ENCODE data around the gene SYF2.

The SYF2 gene

GRCh38 chr1:25220666-25221065, 11.6 kb downstream of the SYF2 start:
- TF ChIP-seq ARNTL (CRISPR knock-in tag; IDR thresholded peaks at IDR 0.05; ENCODE audit: borderline replicate concordance, low read depth) (no peak), ZC3H10 (CRISPR knock-in tag; IDR thresholded peaks at IDR 0.05) (no peak), TOX (CRISPR knock-in tag; IDR thresholded peaks at IDR 0.05; ENCODE audit: borderline replicate concordance) (no peak), ZFP3 (CRISPR knock-in tag; IDR thresholded peaks at IDR 0.05) (no peak), TCF4 (CRISPR knock-in tag; IDR thresholded peaks at IDR 0.05; ENCODE audit: borderline replicate concordance) (no peak), OSR1 (CRISPR knock-in tag; IDR thresholded peaks at IDR 0.05) (no peak), RARB (CRISPR knock-in tag; IDR thresholded peaks at IDR 0.05) (no peak), POU6F1 (CRISPR knock-in tag; IDR thresholded peaks at IDR 0.05; ENCODE audit: borderline replicate concordance, low read depth) (no peak), ISL1 (CRISPR knock-in tag; IDR thresholded peaks at IDR 0.05) (no peak), ZNF70 (CRISPR knock-in tag; IDR thresholded peaks at IDR 0.05) (no peak), ZNF8 (CRISPR knock-in tag; IDR thresholded peaks at IDR 0.05) (no peak), SNAI2 (CRISPR knock-in tag; IDR thresholded peaks at IDR 0.05) (no peak), GLIS3 (CRISPR knock-in tag; IDR thresholded peaks at IDR 0.05) (no peak), ESRRG (CRISPR knock-in tag; IDR thresholded peaks at IDR 0.05) (no peak), ZFP30 (CRISPR knock-in tag; IDR thresholded peaks at IDR 0.05) (no peak), BACH2 (CRISPR knock-in tag; IDR thresholded peaks at IDR 0.05; ENCODE audit: borderline replicate concordance) (no peak), PATZ1 (CRISPR knock-in tag; IDR thresholded peaks at IDR 0.05; ENCODE audit: borderline replicate concordance) (no peak), ZNF565 (CRISPR knock-in tag; conservative IDR thresholded peaks at IDR 0.05; ENCODE audit: low read depth) (no peak)
- TF ChIP-seq, protein P1, sequence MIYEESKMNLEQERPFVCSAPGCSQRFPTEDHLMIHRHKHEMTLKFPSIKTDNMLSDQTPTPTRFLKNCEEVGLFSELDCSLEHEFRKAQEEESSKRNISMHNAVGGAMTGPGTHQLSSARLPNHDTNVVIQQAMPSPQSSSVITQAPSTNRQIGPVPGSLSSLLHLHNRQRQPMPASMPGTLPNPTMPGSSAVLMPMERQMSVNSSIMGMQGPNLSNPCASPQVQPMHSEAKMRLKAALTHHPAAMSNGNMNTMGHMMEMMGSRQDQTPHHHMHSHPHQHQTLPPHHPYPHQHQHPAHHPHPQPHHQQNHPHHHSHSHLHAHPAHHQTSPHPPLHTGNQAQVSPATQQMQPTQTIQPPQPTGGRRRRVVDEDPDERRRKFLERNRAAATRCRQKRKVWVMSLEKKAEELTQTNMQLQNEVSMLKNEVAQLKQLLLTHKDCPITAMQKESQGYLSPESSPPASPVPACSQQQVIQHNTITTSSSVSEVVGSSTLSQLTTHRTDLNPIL (CRISPR knock-in tag; IDR thresholded peaks at IDR 0.05; ENCODE audit: low read depth): no peak
- no peak for ATAC-seq

DNA sequence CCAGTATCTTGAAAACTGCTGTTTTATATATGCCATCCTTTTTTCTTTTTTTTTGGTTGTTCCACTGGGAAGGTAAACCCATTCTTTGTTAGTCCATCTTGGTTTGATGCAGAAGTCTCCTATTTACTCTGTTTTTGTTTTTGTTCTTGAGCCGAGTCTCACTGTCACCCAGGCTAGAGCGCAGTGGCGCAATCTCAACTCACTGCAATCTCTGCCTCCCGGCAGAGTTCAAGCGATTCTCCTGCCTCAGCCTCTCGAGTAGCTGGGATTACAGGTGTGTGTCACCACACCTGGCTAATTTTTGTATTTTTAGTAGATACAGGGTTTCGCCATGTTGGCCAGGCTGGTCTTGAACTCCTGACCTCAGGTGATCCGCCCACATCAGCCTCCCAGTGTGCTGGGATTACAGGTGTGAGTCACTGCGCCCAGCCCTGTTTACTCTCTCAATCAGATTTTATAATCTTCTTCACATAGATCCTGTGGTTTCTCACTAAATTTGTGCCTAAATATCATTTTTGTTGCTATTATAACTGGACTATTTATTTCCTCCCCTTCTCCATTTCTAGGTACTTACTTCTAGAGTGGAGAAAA, 12.5 kb downstream of the SYF2 start:
- ATAC-seq: no peak
- no peak for TF ChIP-seq ZNF565 (CRISPR knock-in tag; conservative IDR thresholded peaks at IDR 0.05; ENCODE audit: low read depth)
- TF ChIP-seq ZC3H10 (CRISPR knock-in tag; IDR thresholded peaks at IDR 0.05): no peak
- no peak for TF ChIP-seq CSDC2 (CRISPR knock-in tag; IDR thresholded peaks at IDR 0.05)
- TF ChIP-seq ISL1 (CRISPR knock-in tag; IDR thresholded peaks at IDR 0.05): no peak
- no peak for TF ChIP-seq PATZ1 (CRISPR knock-in tag; IDR thresholded peaks at IDR 0.05; ENCODE audit: borderline replicate concordance)
- no peak for TF ChIP-seq TOX (CRISPR knock-in tag; IDR thresholded peaks at IDR 0.05; ENCODE audit: borderline replicate concordance)
- no peak for TF ChIP-seq CSRNP3 (CRISPR knock-in tag; IDR thresholded peaks at IDR 0.05)
- no peak for TF ChIP-seq OSR1 (CRISPR knock-in tag; IDR thresholded peaks at IDR 0.05)
- TF ChIP-seq ESRRG (CRISPR knock-in tag; IDR thresholded peaks at IDR 0.05): no peak
- TF ChIP-seq ZNF70 (CRISPR knock-in tag; IDR thresholded peaks at IDR 0.05): no peak
- no peak for TF ChIP-seq ZFP30 (CRISPR knock-in tag; IDR thresholded peaks at IDR 0.05)

DNA sequence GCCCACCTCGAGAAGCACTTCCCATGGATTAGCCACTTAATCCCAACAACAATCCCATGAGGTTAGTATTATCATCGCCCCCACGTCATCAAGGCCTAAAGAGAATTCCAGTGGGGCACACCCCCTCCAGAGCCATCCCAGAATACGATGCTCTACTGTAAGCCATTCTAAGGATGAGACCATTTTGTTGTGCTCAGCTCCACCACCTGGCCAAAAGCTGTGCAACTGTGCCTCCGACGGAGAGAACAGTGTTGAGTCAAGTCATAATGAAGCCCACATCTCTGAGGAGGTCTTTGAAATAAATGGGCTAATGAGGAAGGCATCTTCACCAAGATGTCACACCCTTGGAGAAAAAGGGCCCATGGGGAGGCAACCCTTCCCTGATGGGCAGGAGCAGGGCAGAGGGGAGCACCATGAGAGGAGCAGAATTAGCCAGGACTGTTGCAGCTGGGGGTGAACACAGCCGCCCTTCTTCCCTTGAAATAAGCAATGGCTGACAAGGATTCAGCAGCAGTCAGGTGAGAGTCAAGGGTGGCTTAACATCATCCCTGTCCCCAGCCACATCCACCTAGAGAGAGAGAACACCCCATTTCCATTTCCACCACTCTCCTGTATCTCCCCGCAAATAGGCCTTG, 14.6 kb downstream of the SYF2 start:
- ATAC-seq: no peak
- TF ChIP-seq, protein P2, sequence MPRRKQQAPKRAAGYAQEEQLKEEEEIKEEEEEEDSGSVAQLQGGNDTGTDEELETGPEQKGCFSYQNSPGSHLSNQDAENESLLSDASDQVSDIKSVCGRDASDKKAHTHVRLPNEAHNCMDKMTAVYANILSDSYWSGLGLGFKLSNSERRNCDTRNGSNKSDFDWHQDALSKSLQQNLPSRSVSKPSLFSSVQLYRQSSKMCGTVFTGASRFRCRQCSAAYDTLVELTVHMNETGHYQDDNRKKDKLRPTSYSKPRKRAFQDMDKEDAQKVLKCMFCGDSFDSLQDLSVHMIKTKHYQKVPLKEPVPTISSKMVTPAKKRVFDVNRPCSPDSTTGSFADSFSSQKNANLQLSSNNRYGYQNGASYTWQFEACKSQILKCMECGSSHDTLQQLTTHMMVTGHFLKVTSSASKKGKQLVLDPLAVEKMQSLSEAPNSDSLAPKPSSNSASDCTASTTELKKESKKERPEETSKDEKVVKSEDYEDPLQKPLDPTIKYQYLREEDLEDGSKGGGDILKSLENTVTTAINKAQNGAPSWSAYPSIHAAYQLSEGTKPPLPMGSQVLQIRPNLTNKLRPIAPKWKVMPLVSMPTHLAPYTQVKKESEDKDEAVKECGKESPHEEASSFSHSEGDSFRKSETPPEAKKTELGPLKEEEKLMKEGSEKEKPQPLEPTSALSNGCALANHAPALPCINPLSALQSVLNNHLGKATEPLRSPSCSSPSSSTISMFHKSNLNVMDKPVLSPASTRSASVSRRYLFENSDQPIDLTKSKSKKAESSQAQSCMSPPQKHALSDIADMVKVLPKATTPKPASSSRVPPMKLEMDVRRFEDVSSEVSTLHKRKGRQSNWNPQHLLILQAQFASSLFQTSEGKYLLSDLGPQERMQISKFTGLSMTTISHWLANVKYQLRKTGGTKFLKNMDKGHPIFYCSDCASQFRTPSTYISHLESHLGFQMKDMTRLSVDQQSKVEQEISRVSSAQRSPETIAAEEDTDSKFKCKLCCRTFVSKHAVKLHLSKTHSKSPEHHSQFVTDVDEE (CRISPR knock-in tag; IDR thresholded peaks at IDR 0.05): no peak
- TF ChIP-seq PATZ1 (CRISPR knock-in tag; IDR thresholded peaks at IDR 0.05; ENCODE audit: borderline replicate concordance) (no peak), GLIS3 (CRISPR knock-in tag; IDR thresholded peaks at IDR 0.05) (no peak), ZNF70 (CRISPR knock-in tag; IDR thresholded peaks at IDR 0.05) (no peak), POU6F1 (CRISPR knock-in tag; IDR thresholded peaks at IDR 0.05; ENCODE audit: borderline replicate concordance, low read depth) (no peak)
